Activated naive CD8-positive, alpha-beta T cell treated with anti-CD3 and anti-CD28 coated beads, Interleukin-2, amount 50 U/mL, for 16 hours (primary cell): Measurements from ENCODE around the gene UFD1.
A peak's percentile ranks its signal among the peaks of the same experiment; 100 is the strongest.

Experiments used
- DNase-seq: peaks from one replicate; pipeline ENCODE4 v3.0.0-alpha.2; 2020; ENCODE audit warnings: low read depth, low spot score

The UFD1 gene, protein sequence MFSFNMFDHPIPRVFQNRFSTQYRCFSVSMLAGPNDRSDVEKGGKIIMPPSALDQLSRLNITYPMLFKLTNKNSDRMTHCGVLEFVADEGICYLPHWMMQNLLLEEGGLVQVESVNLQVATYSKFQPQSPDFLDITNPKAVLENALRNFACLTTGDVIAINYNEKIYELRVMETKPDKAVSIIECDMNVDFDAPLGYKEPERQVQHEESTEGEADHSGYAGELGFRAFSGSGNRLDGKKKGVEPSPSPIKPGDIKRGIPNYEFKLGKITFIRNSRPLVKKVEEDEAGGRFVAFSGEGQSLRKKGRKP

DNA sequence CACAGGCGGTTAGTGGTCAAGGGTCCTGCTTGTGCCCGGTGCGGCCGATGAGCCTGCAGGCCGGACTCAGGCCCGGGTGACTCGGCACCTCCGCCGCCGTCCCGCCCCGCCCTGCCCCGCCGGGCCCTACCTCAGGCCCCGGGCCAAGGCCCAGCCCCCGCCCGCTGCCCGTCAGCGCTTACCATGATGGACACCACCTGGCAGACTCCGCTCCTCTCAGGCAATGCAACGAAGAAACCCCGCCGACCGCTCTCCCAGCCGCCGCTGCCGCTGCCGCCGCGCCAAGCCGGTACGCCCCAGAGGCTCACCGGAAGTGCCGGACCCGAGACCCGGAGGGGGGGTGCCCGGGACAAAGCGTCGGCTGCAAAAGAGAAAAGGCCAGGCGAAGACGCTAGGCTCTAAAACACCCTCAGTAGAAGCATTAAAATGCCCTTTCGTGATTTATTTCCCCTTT is at the start of gene UFD1:
Gene UFD1 (minus strand): TSS at position 293 of the 454 bp plus-strand sequence. CDS start 108 bp downstream, at position 185.
- DNase-seq = peak; percentile 52

DNA sequence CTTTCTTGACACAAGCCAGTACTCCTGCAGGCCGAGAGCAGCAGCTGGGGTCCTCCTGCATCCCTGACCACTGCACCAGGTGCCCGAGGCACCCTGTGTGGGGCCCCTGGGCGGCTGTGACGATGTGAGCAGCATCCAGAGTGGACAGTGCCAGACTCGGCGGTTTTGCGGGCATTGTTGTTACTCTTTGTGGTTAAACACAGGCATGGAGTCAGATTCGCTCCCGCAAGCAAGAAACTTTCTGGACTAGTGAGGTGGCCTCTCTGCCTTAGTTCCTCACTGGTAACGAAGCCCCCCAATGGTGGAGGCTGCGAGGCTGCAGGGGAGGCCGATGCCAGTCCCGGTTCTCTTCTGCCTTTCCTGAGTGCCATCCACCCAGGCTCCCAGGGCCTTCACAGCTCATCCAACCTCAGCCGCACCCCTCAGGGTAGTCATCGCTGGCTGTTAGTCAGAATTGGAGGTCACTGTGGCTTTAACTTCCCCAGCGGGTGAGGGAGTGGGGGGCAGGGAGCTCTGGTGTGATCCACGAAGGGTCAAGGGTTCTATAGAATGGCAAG is 48.9 kb upstream of the UFD1 start:
- DNase-seq = no peak

DNA sequence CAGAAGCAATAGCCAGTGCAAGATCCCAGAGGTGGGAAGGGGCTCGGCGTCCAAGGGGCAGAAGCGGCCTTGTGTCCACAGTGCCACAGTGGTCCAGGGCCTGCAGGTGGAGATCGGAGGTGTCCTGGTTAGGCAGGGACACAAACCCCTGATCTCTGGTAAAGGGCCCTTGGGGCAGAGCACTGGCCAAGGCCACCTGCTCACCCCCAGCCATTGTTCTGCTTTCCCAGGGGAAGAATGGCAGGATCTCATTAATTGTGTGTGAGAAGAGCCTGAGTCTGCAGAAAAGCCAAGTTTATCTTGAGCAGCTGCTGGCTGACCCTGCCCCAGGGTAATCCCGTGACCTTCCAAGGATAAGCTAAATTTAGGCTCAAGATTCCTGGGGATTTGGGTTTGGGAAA is 48.3 kb upstream of the UFD1 start:
- no peak for DNase-seq

GRCh38 chr22:19526702-19527111 is 47.7 kb upstream of the UFD1 start:
- DNase-seq = no peak

- DNase-seq = no peak
Measured at GRCh38 chr22:19526076-19526701, 47.2 kb upstream of the UFD1 start.

- no peak for DNase-seq
Measured at GRCh38 chr22:19525666-19526065, 46.7 kb upstream of the UFD1 start.

- DNase-seq = no peak
Measured at GRCh38 chr22:19525116-19525660, 46.2 kb upstream of the UFD1 start.

- DNase-seq = no peak
Measured at GRCh38 chr22:19524170-19525115, 45.5 kb upstream of the UFD1 start, which contains the start of gene CLDN5. TSS of gene CLDN5 (minus strand) at chr22:19524410. CDS start at chr22:19524255, 155 bp downstream.

GRCh38 chr22:19523240-19524169 is 44.5 kb upstream of the UFD1 start:
- no peak for DNase-seq

DNA sequence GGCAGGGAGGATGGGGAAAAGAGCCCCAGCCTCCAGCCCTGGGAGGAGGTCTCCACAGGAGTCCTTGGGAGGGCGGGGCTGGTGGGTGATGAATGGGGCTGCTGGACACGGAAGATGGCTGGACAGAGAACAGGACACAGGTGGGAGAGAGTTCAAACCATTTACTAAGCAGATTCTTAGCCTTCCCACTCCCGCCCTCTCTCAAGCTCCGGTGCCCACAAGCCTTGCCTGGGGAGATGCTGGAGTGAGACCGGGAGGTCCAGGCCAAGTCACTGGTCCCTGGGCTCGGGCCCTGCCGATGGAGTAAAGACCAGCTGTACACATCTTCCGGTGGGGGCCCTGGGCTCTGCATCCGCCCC is 43.9 kb upstream of the UFD1 start:
- DNase-seq = no peak

DNA sequence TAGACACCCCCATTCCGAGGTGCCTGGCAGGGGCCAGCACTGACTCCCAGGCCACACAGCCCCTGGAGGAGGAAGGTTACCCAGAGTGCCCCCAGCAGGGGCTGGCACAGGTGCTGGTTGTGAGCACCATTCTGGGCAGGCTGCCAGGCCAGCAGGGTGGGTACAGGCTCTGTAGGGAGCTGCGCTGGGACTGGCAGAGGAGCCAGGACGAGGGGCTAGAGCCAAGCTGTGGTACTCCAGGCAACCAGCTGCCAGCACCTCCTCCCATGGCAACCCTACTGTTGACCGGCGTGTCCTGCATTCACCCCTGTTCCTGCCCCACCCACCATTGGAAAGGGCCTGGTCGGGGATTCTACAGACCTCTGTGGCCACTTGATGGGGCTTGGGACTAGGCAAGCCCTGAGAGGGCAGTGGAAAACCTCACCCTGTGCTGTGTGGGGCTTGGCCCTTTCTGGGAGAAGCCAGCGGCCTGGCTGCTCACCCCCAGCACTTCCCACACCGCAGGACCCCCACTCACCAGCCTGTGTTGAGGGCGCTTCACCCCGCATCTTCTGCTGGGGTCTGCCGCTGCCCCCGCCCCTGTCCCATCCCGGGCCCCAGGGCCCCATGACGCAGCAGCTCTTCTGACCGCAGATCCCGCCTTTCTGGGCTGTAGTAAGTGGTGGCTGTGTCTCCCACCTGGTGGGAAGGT is 43.3 kb upstream of the UFD1 start:
- no peak for DNase-seq

- DNase-seq = no peak
Measured at GRCh38 chr22:19520566-19521305, 41.7 kb upstream of the UFD1 start.

- DNase-seq = no peak
Measured at GRCh38 chr22:19520007-19520406, 41.0 kb upstream of the UFD1 start.

DNA sequence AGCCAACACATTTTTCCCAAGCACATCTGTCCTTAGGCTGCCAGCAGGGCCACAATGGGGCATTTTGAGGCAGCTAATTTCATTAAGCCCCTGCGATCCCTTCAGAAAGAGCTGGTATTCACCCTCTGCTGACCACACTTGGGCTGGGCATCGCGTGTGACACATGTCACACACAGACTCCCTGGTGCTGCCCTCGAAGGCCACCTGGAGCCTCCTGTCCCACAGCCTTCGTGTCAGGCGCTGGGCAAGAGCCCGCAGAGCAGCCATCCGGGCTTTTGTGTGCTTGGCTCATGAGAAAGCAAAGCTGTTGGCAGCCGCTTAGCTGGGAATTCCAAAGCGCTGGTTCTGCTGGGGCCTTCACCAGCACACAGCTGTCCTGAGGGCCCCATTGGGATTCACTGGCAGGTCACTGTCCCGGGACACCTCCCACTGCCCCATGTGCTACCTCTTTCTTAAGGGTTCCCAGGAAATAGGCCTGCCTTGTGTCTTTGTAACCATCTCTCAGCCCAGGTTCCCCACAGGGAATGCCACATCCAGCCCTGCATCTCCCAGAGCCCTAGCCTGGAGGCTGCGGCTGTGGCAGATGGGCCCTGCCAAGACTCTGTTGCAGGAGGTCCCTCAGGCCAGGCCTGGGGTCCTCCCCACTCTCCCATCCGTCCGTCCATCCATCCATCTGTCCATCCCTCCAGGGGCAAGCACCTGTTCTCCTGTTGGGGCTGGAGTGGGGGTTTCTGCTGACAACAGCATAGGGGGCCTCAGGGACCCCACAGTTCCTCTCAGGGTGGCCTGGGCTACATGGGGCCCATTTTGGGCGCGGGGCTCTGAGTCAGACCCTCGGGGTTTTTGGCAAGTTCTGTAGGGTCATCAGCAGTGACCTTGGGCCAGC is 40.3 kb upstream of the UFD1 start:
- DNase-seq = no peak

- DNase-seq = no peak
Measured at GRCh38 chr22:19518635-19519034, 39.6 kb upstream of the UFD1 start.

DNA sequence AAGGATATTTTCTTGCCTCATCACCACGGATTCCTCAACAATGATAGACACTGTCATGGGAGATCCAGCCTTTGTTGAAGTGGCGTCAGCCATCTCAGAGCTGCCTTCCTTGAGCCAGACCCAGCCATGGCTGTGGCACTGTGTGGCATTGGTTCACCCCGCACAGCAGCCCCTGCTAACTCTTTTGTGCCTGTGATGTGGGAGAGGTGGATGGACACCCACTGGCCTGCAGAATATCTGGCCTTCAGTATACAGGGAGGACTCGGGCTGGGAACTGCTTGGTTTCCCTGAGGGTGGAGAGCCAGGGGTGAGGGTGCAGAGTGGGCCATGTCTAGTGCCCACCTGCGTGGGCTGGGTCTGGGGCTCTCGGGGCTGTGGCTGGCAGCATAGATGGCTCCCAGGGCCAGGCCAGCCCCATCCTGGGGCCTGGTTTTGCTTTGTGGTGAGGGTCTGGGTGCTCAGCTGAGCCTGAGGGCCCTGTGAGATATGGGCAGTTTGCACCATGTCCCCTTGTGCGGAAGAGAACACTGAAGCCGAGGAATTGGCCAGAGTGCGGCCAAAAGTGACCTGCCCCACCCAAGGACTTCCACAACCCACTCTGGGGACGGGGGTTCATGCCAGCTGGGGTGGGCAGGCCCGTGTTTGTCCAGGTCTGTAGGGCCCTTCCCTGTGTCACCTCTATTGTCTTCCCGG is 39.1 kb upstream of the UFD1 start:
- DNase-seq = no peak

DNA sequence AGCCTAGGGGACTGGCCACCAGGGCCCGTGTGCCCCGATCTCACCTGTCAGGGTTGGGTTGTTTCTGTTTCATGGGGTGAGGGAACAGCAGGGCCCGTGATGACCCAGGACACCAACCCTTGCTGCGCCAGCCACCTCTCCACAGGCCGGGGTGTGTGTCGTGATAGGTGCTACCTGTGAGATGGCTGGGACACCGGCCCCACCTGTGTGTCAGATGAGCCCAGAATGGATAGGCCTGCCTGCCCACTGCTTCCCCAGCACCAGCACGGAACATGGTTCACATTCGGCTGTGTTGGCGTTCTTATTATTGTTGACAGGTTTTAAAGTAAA is 38.1 kb upstream of the UFD1 start:
- DNase-seq = no peak
